ENCODE measurements around the gene KRTAP19-4.

GRCh38 chr21:30497065-30497464 lies at the start of gene KRTAP19-4:
- no peak for TF ChIP-seq EZH2 (IDR thresholded peaks at IDR 0.05)
- TF ChIP-seq POLR2AphosphoS5 (IDR thresholded peaks at IDR 0.05; ENCODE audit: borderline replicate concordance, low read depth, low read length), result no peak
- no peak for TF ChIP-seq FOXP2 (optimal IDR thresholded peaks at IDR 0.05; ENCODE audit: control extremely low read depth, extremely low read length, insufficient read depth)

All from SK-N-MC (cell line).